Measurements from ENCODE around the gene DPH7.
"Not testable (repeated sequence)": the region's sequence is repeated elsewhere in the genome, so short reads cannot be mapped to it uniquely, and the experiment has no call there.

Gene DPH7

DNA sequence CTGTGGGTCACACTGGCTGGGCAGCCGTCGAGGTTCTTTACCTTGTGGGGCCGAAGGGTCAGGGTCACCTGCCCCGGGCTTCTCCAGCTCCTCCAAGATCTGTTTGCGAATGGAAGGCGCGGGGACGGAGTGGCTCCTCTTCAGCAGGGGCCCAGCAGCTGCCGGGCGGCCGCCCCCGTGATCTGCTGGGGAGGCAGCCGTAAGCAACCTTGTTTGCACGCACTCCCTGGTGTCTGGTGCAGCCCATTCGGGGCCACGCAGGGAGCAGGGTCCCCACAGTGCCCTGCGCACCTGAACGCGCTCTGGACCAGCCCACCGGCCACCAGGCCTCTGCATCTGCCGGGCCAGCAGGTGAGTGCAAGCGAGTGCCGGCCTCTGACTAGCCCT lies 63.4 kb downstream of the DPH7 start:
- DNase-seq: no peak

DNA sequence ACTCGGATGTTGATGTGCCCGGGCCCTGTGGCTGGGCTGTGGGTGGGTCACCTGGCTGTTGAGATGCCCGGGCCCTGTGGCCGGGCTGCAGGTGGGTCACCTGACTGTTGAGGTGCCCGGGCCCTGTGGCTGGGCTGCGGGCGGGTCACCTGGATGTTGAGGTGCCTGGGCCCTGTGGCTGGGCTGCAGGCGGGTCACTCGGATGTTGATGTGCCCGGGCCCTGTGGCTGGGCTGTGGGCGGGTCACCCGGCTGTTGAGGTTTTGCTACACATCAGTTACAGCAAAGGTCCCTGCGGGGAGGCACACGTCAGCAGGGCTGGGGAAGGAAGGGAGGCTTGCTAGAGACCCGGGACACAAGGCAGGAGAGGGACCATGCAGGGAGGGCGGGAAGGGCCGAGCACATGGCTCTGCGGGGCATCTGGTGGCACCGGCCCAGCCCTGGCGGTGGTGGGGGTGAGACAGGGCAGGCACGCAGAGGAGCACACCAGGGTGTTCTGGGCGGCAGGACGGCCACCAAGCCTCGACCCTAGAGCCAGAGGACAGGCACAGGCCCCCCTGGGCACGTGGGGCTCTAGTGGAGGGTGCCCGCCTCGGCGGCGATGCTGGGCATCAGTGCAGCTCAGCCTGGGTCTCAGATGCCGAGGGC lies 63.9 kb downstream of the DPH7 start:
- no peak for DNase-seq

DNA sequence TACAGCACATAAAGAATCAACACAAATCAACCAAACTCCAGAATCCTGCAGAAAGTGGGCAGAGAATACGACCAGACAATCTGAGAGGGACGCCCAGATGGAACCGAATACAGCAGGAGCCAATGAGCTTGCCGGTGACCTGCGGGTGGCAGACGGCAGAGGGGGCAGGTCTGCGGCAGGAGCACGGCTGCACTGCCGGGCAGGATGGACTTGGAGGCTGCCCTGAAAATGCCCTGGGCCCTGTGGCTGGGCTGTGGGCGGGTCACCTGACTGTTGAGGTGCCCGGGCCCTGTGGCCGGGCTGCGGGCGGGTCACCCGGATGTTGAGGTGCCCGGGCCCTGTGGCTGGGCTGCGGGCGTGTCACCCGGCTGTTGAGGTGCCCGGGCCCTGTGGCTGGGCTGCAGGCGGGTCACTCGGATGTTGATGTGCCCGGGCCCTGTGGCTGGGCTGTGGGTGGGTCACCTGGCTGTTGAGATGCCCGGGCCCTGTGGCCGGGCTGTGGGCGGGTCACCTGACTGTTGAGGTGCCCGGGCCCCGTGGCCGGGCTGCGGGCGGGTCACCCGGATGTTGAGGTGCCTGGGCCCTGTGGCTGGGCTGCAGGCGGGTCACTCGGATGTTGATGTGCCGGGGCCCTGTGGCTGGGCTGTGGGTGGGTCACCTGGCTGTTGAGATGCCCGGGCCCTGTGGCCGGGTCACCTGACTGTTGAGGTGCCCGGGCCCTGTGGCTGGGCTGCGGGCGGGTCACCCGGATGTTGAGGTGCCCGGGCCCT lies 64.7 kb downstream of the DPH7 start:
- not testable (repeated sequence) for DNase-seq

DNA sequence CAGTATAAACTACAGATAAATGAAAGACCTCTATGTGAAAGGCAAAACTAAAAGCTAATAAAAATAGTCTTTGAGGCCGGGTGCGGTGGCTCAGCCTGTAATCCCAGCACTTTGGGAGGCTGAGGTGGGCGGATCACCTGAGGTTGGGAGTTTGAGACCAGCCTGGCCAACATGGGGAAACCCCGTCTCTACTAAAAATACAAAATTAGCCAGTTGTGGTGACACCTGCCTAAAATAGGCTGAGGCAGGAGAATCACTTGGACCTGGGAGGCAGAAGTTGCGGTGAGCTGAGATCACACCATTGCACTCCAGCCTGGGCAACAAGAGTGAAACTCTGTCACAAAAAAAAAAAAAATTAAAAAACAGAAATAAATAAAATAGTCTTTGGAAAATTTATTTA lies 65.6 kb downstream of the DPH7 start:
- not testable (repeated sequence) for DNase-seq

DNA sequence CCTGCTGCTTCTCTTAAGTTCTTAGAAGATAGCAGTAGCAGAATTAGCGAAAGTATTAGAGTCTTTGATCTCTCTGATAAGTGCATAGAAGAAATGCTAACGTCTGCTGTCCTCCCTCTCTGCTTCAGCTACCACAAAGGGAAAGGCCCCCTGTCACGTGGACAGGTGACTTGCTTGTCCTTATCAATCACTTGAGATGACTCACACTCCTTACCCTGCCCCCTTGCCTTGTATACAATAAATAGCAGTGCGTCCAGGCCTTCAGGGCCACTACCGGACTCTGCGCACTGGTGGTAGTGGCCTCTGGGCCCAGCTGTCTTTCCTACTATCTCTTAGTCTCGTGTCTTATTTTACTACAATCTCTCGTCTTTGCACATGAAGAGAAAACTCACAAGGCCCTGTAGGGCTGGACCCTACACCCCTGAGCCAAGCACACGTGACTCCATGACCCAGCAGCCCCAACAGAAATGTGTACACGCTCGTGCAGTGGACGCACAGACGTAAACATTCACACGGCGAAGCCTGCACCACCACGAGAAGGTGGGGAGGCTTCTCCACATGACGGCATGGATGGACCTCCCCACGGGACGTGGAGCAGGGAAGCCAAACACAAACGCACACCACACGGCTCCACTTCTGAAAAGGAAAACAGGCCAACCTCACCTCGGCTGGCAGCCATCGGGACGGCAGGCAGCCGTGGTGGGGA lies 66.8 kb downstream of the DPH7 start:
- no peak for DNase-seq

DNA sequence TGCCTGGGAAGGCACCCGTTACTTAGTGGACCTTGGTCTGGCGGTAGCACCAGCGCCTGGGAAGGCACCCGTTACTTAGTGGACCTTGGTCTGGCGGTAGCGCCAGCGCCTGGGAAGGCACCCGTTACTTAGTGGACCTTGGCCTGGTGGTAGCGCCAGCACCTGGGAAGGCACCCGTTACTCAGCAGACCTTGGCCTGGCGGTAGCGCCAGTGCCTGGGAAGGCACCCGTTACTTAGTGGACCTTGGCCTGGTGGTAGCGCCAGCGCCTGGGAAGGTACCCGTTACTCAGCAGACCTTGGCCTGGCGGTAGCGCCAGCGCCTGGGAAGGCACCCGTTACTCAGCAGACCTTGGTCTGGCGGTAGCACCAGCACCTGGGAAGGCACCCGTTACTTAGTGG lies 67.6 kb downstream of the DPH7 start:
- not testable (repeated sequence) for DNase-seq

DNA sequence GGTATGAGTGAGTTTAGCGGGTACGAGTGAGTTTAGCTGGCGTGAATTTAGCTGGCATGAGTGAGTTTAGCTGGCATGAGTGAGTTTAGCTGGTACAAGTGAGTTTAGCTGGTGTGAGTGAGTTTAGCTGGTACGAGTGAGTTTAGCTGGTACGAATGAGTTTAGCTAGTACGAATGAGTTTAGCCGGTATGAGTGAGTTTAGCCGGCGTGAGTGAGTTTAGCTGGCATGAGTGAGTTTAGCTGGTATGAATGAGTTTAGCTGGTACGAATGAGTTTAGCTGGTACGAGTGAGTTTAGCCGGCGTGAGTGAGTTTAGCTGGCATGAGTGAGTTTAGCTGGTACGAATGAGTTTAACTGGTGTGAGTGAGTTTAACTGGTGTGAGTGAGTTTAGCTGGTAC lies 69.5 kb downstream of the DPH7 start:
- no peak for DNase-seq

DNA sequence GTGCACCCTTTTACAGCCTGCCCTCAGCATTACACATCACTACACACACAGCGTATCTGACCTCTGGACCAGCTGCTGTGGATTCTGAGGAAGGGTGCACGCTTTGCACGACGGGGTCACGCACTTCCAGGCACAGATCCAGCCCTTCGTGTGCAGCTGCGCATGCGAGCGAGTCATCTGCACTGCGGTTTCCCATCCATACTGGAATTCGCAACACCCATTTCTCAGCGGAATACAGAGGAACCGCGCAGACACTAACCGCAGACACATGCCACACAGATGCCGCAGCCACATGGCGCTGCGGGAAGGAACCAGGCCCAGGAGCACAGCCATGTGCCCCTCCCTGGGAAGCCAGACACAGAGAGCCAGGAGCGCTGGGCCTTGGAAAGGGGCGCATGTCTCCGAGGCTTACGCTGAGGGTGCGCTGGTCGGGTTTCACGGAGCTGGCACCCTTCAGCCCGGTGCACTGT lies 72.0 kb downstream of the DPH7 start:
- no peak for DNase-seq

DNA sequence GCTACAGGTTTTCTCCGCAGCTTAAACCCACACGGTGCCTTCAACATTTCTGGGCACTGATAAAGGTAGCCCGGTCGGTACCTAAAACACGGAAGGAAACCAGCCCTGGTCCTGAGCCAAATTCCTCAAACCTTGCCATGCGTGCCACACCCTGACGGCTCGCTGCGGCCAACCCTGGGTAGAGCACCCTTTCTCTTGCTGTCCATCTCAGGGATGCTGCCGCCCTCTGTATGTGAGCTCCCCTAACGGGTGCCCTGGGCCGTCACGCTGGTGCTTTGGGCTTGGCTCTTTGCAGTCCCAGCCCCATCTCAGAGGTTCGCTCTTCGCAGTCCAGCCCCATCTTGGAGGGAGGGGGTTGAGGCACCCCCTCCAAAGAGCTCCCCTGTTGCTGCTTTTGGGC lies 72.5 kb downstream of the DPH7 start:
- DNase-seq: no peak

DNA sequence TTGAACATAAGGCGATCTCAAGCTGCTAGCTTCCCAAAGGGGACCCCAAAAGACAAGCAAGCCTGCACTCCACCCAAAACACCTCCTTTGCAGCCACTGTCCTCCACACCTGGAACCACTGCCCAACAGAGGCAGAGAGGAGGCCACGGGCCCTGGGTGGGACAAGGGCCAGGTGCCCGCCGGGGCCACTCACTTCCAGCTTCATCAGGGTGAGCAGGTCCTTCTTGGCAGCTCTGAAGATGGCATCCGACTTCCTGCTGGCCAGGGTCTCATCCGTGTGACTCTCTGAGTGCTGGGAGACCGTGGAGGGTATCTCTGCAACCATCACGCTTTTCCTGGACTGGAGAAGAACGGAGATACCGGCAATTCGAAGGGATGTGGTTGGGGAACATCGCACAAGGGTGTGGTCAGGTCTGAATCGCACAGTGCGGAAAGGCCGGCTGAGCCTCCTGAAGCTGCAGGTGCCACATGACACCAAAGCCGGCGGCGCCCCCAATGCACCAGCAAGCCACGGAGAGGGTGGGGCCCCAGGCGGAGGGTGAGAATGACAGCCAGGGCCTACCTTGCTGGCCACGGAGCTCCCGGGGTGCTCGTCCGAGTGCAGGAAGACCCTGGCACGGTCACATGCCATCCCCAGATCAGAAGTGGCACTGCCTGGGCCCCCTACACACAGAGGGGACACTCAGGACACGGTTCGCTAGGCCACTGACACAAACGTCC lies 73.1 kb downstream of the DPH7 start:
- DNase-seq: no peak

Measured in activated effector memory CD4-positive, alpha-beta T cell treated with anti-CD3 and anti-CD28 coated beads, Interleukin-2, amount 50 U/mL, for 16 hours (primary cell).